ENCODE measurements around the gene ZCCHC24. TPM values are rescaled to one million over a fixed set of nuclear protein-coding genes. Genes with fewer than 3 reads are reported as not detected.

Gene ZCCHC24
- total RNA-seq, 4 donors from 2014 or later = 37.6 to 75.7 (median 48.7) TPM

GRCh38 chr10:79479283-79479909 is 34.0 kb upstream of the ZCCHC24 start:
- TF ChIP-seq CTCF (IDR thresholded peaks at IDR 0.05; ENCODE audit: low read depth) = no peak

- TF ChIP-seq CTCF (IDR thresholded peaks at IDR 0.05; ENCODE audit: low read depth) = no peak
These were observed 32.0 kb upstream of the ZCCHC24 start for GRCh38 chr10:79477456-79477855.

- no peak for TF ChIP-seq CTCF (IDR thresholded peaks at IDR 0.05; ENCODE audit: low read depth)
These were observed 31.2 kb upstream of the ZCCHC24 start for GRCh38 chr10:79476645-79477044.

GRCh38 chr10:79475877-79476276 is 30.5 kb upstream of the ZCCHC24 start:
- TF ChIP-seq CTCF (IDR thresholded peaks at IDR 0.05; ENCODE audit: low read depth) = no peak

GRCh38 chr10:79475119-79475653 is 29.8 kb upstream of the ZCCHC24 start:
- TF ChIP-seq CTCF (IDR thresholded peaks at IDR 0.05; ENCODE audit: low read depth) = no peak

- TF ChIP-seq CTCF (IDR thresholded peaks at IDR 0.05; ENCODE audit: low read depth) = no peak
These were observed 28.2 kb upstream of the ZCCHC24 start for GRCh38 chr10:79473496-79474095.

GRCh38 chr10:79472951-79473350 is 27.5 kb upstream of the ZCCHC24 start:
- no peak for TF ChIP-seq CTCF (IDR thresholded peaks at IDR 0.05; ENCODE audit: low read depth)
